Activated T-helper 2 cell treated with anti-CD3 and anti-CD28 coated beads, Interferon-gamma antibody, Interleukin-2, Interleukin-4, amounts not matched to agents 10 μg/mL and 5 μg/mL and 100 μg/mL, durations not matched to agents 14 hours and 24 hours and 36 hours (primary cell): ENCODE measurements around the gene SPANXN2. TPM values are rescaled to one million over a fixed set of nuclear protein-coding genes. Genes with fewer than 3 reads are reported as not detected.

ENCODE experiments used
- DNase-seq: peaks from one replicate; pipeline ENCODE4 v3.0.0; 2021; ENCODE audit warnings: low spot score
- H3K27ac Mint-ChIP-seq: one replicate; pipeline ENCODE4 v1.8.0; 2021; ENCODE audit warnings: mixed read lengths
- H3K27me3 Mint-ChIP-seq: one replicate; pipeline ENCODE4 v1.8.0; 2021; ENCODE audit warnings: low read depth, mixed read lengths
- H3K36me3 Mint-ChIP-seq: one replicate; pipeline ENCODE4 v1.8.0; 2021; ENCODE audit warnings: low read depth, mixed read lengths
- H3K4me1 Mint-ChIP-seq: one replicate; pipeline ENCODE4 v1.8.0; 2021; ENCODE audit warnings: low read depth, mixed read lengths
- H3K4me3 Mint-ChIP-seq: one replicate; pipeline ENCODE4 v1.8.0; 2021; ENCODE audit warnings: low read depth, mild to moderate bottlenecking, moderate library complexity, mixed read lengths
- H3K9me3 Mint-ChIP-seq: one replicate; pipeline ENCODE4 v1.8.0; 2021; ENCODE audit warnings: mixed read lengths
- intact Hi-C: fragments of 100-400 bp; cut with micrococcal nuclease; formaldehyde crosslinking; loops from one replicate; pipeline ENCODE4 v1.15.1; 2023
- total RNA-seq: library from RNA; stranded (reverse); gene quantifications from 2 replicates; pipeline ENCODE4 v1.2.3, GENCODE V29; 2022

The SPANXN2 gene
- total RNA-seq, 1 donor from 2014 or later = not detected

DNA sequence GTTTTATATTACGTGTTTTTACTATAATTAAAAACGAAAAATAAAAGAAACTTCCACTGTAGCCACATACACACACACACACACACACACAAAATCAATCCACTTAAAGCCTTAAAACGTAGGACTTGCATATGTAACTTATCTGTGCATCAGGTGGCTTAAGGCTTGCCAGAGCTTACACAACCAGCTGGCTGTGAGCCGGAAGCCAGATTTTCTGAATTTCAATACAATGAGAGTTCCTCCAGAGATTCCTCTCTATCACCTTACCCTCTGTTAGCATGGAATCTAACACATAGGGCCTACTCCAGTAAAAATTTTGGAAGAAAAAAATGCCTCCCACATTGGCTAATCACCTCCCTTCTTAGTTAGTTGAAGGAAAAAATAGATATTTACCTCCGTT lies 56.8 kb downstream of the SPANXN2 start:
- H3K36me3 Mint-ChIP-seq = no peaks in the 10 kb centered on the region
- H3K4me3 Mint-ChIP-seq = no peak overlapping the region

More for the DNA sequence above, 56.8 kb downstream of the SPANXN2 start:
- no peak overlapping the region for H3K27ac Mint-ChIP-seq
- intact Hi-C loops = no loop called here
- no peaks in the 10 kb centered on the region for H3K9me3 Mint-ChIP-seq
- DNase-seq = no peak
- H3K27me3 Mint-ChIP-seq = no peaks in the 10 kb centered on the region
- H3K4me1 Mint-ChIP-seq = no peaks in the 10 kb centered on the region

Other genes starting within 250 kb of the SPANXN2 start
- gene SPANXN3, start 203.3 kb downstream of the SPANXN2 start, total RNA-seq = not detected in 2 replicates
- gene SLITRK4, start 84.7 kb downstream of the SPANXN2 start, total RNA-seq = not detected in 2 replicates
- gene UBE2NL, start 163.3 kb upstream of the SPANXN2 start, total RNA-seq = not detected in 2 replicates